Activated CD8-positive, alpha-beta memory T cell treated with anti-CD3 and anti-CD28 coated beads for 48 hours (primary cell): ENCODE results near the gene HMGCLL1.

Source experiments
- DNase-seq, 3 experiments: peaks; one replicate each; pipeline ENCODE4 v3.0.0-alpha.2; 2020; ENCODE audit warnings: low read depth in 2 of 3, low spot score in 2 of 3

The HMGCLL1 gene

DNA sequence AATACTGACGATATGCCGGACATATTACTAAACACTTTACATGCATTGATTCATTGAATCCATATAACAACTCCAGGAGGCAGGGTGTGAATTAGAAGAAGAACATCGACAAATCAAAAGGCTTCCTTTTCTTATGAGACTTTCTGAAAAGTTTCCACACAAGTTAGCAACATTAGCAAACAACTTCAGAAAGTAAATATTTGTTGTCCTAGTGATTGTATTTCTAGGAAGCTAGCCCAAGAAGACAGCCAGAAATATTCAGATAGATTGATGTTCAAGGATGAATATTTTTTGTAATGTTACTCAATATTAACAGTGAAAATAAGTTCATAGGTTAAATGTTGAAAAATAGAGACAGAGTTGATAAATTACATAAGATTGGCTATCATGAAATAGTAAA lies 131.1 kb downstream of the HMGCLL1 start:
- no peak for DNase-seq

DNA sequence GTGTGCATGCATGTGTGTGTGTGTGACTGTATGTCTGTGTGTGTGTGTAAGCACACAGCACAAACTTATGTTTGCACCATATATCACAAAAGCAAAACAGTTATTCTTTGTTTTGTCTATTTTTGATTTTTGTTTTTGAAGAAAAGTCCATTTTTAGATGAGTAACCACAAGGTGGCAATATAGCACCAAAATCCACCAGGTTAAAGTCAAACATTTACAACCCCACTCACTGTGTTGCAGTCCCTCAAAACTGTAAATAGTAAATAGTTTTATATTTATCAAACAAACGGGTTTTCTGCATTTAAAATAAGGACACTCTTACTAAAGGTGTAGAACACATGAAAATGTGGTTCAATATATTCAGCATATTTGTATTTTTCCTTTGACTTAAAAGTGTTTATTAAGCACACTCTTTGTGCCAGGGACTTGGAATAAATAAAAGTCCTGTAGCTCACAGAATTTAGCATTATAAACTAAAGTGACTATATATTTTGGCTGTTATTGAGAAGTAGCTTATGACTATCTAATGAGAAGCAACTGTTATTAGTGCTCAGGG lies 133.3 kb downstream of the HMGCLL1 start:
- DNase-seq: no peak

DNA sequence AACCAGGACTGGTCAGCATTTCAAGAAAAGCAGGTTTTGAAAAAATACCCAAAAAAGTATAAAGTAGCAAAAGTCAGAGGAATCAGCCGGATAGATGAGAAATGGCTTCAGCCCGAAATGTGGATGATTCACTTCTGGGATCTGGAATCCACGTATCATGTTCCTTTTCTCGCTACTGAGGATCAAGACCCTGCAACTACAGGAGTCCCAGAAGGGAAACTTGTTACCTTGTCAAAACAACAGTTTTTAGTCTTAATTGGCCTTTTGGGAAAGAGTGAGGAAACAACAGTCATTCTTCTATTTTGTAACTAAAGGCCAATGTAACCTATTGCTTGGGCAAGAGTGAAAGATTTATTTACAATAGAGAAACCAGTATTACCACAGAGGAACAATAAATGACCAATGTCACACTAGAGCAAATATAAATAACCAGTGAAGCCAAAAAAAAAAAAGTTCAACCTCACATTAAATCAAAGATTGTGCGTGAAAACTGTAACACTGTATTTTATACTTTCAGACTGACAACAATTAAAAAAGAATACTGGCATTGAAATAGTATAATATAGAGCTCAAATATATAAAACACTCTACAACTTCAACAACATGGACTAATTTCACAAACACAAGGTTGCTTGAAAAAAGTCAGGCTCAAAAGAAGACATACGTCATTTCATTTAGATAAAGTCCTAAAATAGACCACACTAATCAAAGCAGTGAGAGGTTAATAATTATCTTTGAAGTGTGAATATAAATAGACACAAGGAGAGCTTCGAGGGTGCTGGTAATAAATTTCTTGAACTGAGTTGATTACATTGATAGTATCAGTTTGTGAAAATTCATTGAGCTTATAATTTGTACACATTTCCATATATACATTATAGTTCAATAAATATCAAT lies 135.5 kb downstream of the HMGCLL1 start:
- DNase-seq: no peak

GRCh38 chr6:55438203-55438602 lies 140.8 kb downstream of the HMGCLL1 start:
- DNase-seq: no peak

DNA sequence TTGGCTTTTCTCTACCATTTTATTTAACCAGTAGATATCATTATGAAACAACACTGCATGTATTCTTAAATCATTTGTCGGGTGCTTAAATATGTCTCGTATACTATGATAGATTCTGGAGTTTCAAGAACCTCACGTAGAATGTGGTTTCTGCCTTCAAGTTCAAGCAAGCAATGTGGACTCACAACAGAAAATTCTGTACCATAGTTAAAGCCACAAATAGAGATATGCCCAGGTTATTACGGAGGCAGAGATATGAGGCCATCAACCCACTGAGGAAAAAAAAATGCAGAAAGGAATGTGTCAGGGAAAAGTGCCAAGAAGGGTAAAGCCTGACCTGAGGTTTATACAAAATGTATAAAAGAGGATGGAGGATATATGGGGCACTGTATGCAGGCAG lies 141.9 kb downstream of the HMGCLL1 start:
- no peak for DNase-seq

- no peak for DNase-seq
Observed at GRCh38 chr6:55433446-55434130, 145.4 kb downstream of the HMGCLL1 start.

GRCh38 chr6:55423933-55424332 lies 155.1 kb downstream of the HMGCLL1 start:
- no peak for DNase-seq

- DNase-seq: no peak
Observed at GRCh38 chr6:55410674-55411073, 168.3 kb downstream of the HMGCLL1 start.

GRCh38 chr6:55405474-55406235 lies 173.3 kb downstream of the HMGCLL1 start:
- DNase-seq: no peak

GRCh38 chr6:55399351-55399750 lies 179.6 kb downstream of the HMGCLL1 start:
- no peak for DNase-seq

- DNase-seq: no peak
Observed at GRCh38 chr6:55397986-55398385, 181.0 kb downstream of the HMGCLL1 start.

- no peak for DNase-seq
Observed at GRCh38 chr6:55395871-55396270, 183.1 kb downstream of the HMGCLL1 start.

GRCh38 chr6:55388211-55388610 lies 190.8 kb downstream of the HMGCLL1 start:
- DNase-seq: no peak
